ENCODE results near the gene JAK3.

DNA sequence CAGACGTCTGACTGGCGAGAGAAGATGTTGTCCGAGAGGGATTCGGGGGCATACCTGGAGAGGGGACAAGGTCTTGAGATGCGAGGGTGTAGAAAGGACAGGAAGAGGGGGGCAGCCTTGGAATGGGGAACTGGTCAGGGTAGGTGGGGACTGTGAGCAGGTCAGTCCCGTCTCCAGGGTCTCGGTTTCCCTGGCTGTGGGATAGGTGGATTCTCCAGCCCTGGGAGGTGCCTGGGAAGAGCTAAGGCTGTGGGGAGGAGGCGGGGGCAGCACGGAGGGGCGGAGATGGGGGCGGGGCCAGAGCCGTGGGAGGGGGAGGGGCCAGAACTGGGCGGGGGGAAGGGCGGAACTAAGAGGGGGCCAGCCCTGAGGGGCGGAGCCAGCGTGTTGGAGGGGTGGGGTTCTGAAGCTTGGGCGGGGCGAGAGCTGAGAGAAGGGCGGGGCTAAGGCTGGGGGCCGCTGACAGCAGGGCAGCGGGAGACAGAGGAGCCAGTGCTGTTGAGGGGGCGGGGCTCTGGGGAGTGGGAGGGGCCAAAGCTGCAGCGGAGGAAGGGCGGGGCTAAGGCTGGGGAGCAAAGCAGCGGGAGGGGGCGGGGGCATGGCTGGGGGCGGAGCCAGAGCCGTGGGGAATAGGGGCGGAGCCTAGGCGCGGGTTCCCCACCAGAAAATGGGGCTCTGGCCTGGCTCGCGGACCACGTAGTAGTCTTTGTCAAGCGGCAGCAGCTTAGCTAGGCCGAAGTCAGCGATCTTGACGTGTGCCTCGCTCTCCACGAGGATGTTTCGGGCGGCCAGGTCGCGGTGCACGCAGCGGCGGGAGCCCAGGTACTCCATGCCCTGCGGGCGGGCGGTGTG lies 17.0 kb downstream of the JAK3 start:
- TF ChIP-seq FOXJ3 (CRISPR knock-in tag; IDR thresholded peaks at IDR 0.05) (no peak), EZH2phosphoT487 (IDR thresholded peaks at IDR 0.05; ENCODE audit: borderline replicate concordance, low read depth) (no peak)

All from SK-N-SH (cell line).